Neuron (in vitro differentiated cells): ENCODE measurements around the gene MCTP1.
"Not testable (repeated sequence)": the region's sequence is repeated elsewhere in the genome, so short reads cannot be mapped to it uniquely, and the experiment has no call there.

ENCODE experiments used
- H2AFZ ChIP-seq: one replicate; pipeline ENCODE4 v1.6.1; 2013; ENCODE audit warnings: low read depth, mild to moderate bottlenecking, inconsistent platforms, low read length, moderate library complexity
- H3K27me3 ChIP-seq: one replicate; pipeline ENCODE4 v1.6.1; 2013; ENCODE audit warnings: low read length; ENCODE audit not compliant: insufficient read depth
- H3K36me3 ChIP-seq: one replicate; pipeline ENCODE4 v1.6.1; 2013; ENCODE audit warnings: low read length; ENCODE audit not compliant: insufficient read depth
- H3K4me1 ChIP-seq: one replicate; pipeline ENCODE4 v1.6.1; 2013; ENCODE audit warnings: low read length; ENCODE audit not compliant: insufficient read depth
- H3K4me3 ChIP-seq: 2 replicates; pipeline ENCODE4 v1.5.1; 2013; ENCODE audit warnings: mild to moderate bottlenecking, low read length, moderate library complexity
- H3K9me3 ChIP-seq: one replicate; pipeline ENCODE4 v1.6.1; 2013; ENCODE audit warnings: low read length

The MCTP1 gene

GRCh38 chr5:95216136-95216955, 68.5 kb downstream of the MCTP1 start:
- H3K36me3 ChIP-seq = no peaks in the 10 kb centered on the region
- no peak overlapping the region for H2AFZ ChIP-seq
- H3K4me3 ChIP-seq = no peak overlapping the region
- no peaks in the 10 kb centered on the region for H3K4me1 ChIP-seq
- no peaks in the 10 kb centered on the region for H3K9me3 ChIP-seq
- H3K27me3 ChIP-seq = no peaks in the 10 kb centered on the region

GRCh38 chr5:95207811-95208210, 77.1 kb downstream of the MCTP1 start:
- not testable (repeated sequence) for H3K4me1 ChIP-seq, H3K4me3 ChIP-seq, H3K27me3 ChIP-seq, H2AFZ ChIP-seq, H3K36me3 ChIP-seq, H3K9me3 ChIP-seq

GRCh38 chr5:95194856-95195255, 90.0 kb downstream of the MCTP1 start:
- no peaks in the 10 kb centered on the region for H3K9me3 ChIP-seq
- H3K4me1 ChIP-seq = no peaks in the 10 kb centered on the region
- H3K27me3 ChIP-seq = no peaks in the 10 kb centered on the region
- no peak overlapping the region for H3K4me3 ChIP-seq
- no peaks in the 10 kb centered on the region for H3K36me3 ChIP-seq
- no peak overlapping the region for H2AFZ ChIP-seq

- Histone ChIP-seq H3K4me3 (no peak overlapping the region), H3K4me1 (no peaks in the 10 kb centered on the region), H3K9me3 (no peaks in the 10 kb centered on the region), H3K36me3 (no peaks in the 10 kb centered on the region), H3K27me3 (no peaks in the 10 kb centered on the region), H2AFZ (no peak overlapping the region)
Observed at GRCh38 chr5:95191330-95191729, 93.6 kb downstream of the MCTP1 start.

GRCh38 chr5:95184924-95185323, 100.0 kb downstream of the MCTP1 start:
- H3K4me1 ChIP-seq = no peaks in the 10 kb centered on the region
- no peaks in the 10 kb centered on the region for H3K9me3 ChIP-seq
- no peaks in the 10 kb centered on the region for H3K36me3 ChIP-seq
- H3K27me3 ChIP-seq = no peaks in the 10 kb centered on the region
- no peak overlapping the region for H3K4me3 ChIP-seq
- H2AFZ ChIP-seq = no peak overlapping the region

GRCh38 chr5:95181644-95182043, 103.2 kb downstream of the MCTP1 start:
- H3K27me3 ChIP-seq = no peaks in the 10 kb centered on the region
- peaks cover 8% of the 10 kb centered on the region for H3K4me1 ChIP-seq
- no peaks in the 10 kb centered on the region for H3K36me3 ChIP-seq
- H3K9me3 ChIP-seq = no peaks in the 10 kb centered on the region
- no peak overlapping the region for H2AFZ ChIP-seq
- H3K4me3 ChIP-seq = no peak overlapping the region

GRCh38 chr5:95178046-95178651, 106.7 kb downstream of the MCTP1 start:
- Histone ChIP-seq H3K27me3 (no peaks in the 10 kb centered on the region), H3K4me3 (no peak overlapping the region), H3K4me1 (peaks cover 11% of the 10 kb centered on the region), H3K36me3 (no peaks in the 10 kb centered on the region), H2AFZ (no peak overlapping the region), H3K9me3 (no peaks in the 10 kb centered on the region)

GRCh38 chr5:95177456-95177855, 107.4 kb downstream of the MCTP1 start:
- Histone ChIP-seq H2AFZ (no peak overlapping the region), H3K27me3 (no peaks in the 10 kb centered on the region), H3K4me3 (no peak overlapping the region), H3K4me1 (peaks cover 18% of the 10 kb centered on the region), H3K9me3 (no peaks in the 10 kb centered on the region), H3K36me3 (no peaks in the 10 kb centered on the region)

GRCh38 chr5:95175106-95175505, 109.8 kb downstream of the MCTP1 start:
- H3K36me3 ChIP-seq = no peaks in the 10 kb centered on the region
- H3K4me3 ChIP-seq = no peak overlapping the region
- H3K4me1 ChIP-seq = peaks cover 20% of the 10 kb centered on the region
- H2AFZ ChIP-seq = no peak overlapping the region
- H3K9me3 ChIP-seq = no peaks in the 10 kb centered on the region
- H3K27me3 ChIP-seq = no peaks in the 10 kb centered on the region

GRCh38 chr5:95172659-95173058, 112.2 kb downstream of the MCTP1 start:
- Histone ChIP-seq H3K27me3 (no peaks in the 10 kb centered on the region), H3K9me3 (no peaks in the 10 kb centered on the region), H3K36me3 (no peaks in the 10 kb centered on the region), H3K4me3 (no peak overlapping the region), H2AFZ (no peak overlapping the region), H3K4me1 (peaks cover 16% of the 10 kb centered on the region)

- no peaks in the 10 kb centered on the region for H3K9me3 ChIP-seq
- peaks cover 9% of the 10 kb centered on the region for H3K4me1 ChIP-seq
- H3K36me3 ChIP-seq = no peaks in the 10 kb centered on the region
- H2AFZ ChIP-seq = no peak overlapping the region
- no peaks in the 10 kb centered on the region for H3K27me3 ChIP-seq
- H3K4me3 ChIP-seq = no peak overlapping the region
Observed at GRCh38 chr5:95164861-95165260, 120.0 kb downstream of the MCTP1 start.

GRCh38 chr5:95163079-95163478, 121.8 kb downstream of the MCTP1 start:
- peaks cover 9% of the 10 kb centered on the region for H3K4me1 ChIP-seq
- H3K27me3 ChIP-seq = no peaks in the 10 kb centered on the region
- H3K4me3 ChIP-seq = no peak overlapping the region
- no peaks in the 10 kb centered on the region for H3K36me3 ChIP-seq
- H3K9me3 ChIP-seq = no peaks in the 10 kb centered on the region
- no peak overlapping the region for H2AFZ ChIP-seq

- peaks cover 9% of the 10 kb centered on the region for H3K4me1 ChIP-seq
- no peak overlapping the region for H2AFZ ChIP-seq
- no peaks in the 10 kb centered on the region for H3K36me3 ChIP-seq
- no peaks in the 10 kb centered on the region for H3K27me3 ChIP-seq
- H3K4me3 ChIP-seq = no peak overlapping the region
- H3K9me3 ChIP-seq = no peaks in the 10 kb centered on the region
Observed at GRCh38 chr5:95162231-95162992, 122.5 kb downstream of the MCTP1 start.
